Neural cell (in vitro differentiated cells): Measurements from ENCODE around the gene CIT. TPM values are rescaled to one million over a fixed set of nuclear protein-coding genes. Genes with fewer than 3 reads are reported as not detected.

ENCODE experiments used
- H2AFZ ChIP-seq: fragments of 200-600, 300-800 bp; sonication (generic), shearing (Covaris generic); 2 replicates; pipeline ENCODE4 v1.6.0; 2014; ENCODE audit warnings: low read depth, mild to moderate bottlenecking, antibody characterized with exemption, low read length, moderate library complexity
- H3F3A ChIP-seq: fragments of 200-600 bp; shearing (Covaris generic); 2 replicates; pipeline ENCODE4 v1.6.1; 2016; ENCODE audit warnings: mild to moderate bottlenecking, moderate library complexity, mixed read lengths, antibody characterized with exemption, low read length; ENCODE audit not compliant: insufficient read depth, poor library complexity, severe bottlenecking
- H3K27ac ChIP-seq: fragments of 200-600, 300-800 bp; sonication (generic), shearing (Covaris generic); 2 replicates; pipeline ENCODE4 v1.5.1; 2014; ENCODE audit warnings: mild to moderate bottlenecking, low read length, moderate library complexity
- H3K27me3 ChIP-seq: fragments of 300-800, 200-600 bp; sonication (generic), shearing (Covaris generic); 2 replicates; pipeline ENCODE4 v1.6.0; 2014; ENCODE audit warnings: mild to moderate bottlenecking, low read depth, low read length, moderate library complexity; ENCODE audit not compliant: insufficient read depth
- H3K36me3 ChIP-seq: fragments of 300-800, 200-600 bp; sonication (generic), shearing (Covaris generic); 2 replicates; pipeline ENCODE4 v1.5.1; 2014; ENCODE audit warnings: mild to moderate bottlenecking, antibody characterized with exemption, low read length, moderate library complexity; ENCODE audit not compliant: insufficient read depth
- H3K4me2 ChIP-seq: fragments of 300-800, 200-600 bp; sonication (generic), shearing (Covaris generic); 2 replicates; pipeline ENCODE4 v1.6.0; 2014; ENCODE audit warnings: mild to moderate bottlenecking, low read length
- H3K4me3 ChIP-seq: fragments of 300-800, 200-600 bp; sonication (generic), shearing (Covaris generic); 2 replicates; pipeline ENCODE4 v1.5.1; 2014; ENCODE audit warnings: mild to moderate bottlenecking, low read length, moderate library complexity
- H3K79me2 ChIP-seq: fragments of 200-600 bp; shearing (Covaris generic); replicated peaks from 2 replicates; pipeline ENCODE4 v1.6.0; 2014; ENCODE audit warnings: mild to moderate bottlenecking, low read length, moderate library complexity; ENCODE audit not compliant: insufficient read depth
- H3K9ac ChIP-seq: fragments of 300-800, 200-600 bp; sonication (generic), shearing (Covaris generic); 2 replicates; pipeline ENCODE4 v1.6.1; 2016; ENCODE audit warnings: mild to moderate bottlenecking, low read length, mixed read lengths
- H3K9me2 ChIP-seq: fragments of 200-600 bp; shearing (Covaris generic); 2 replicates; pipeline ENCODE4 v1.6.1; 2016; ENCODE audit warnings: mild to moderate bottlenecking, low read length, mixed read lengths; ENCODE audit not compliant: insufficient read depth
- H3K9me3 ChIP-seq: fragments of 200-600, 300-800 bp; sonication (generic), shearing (Covaris generic); 2 replicates; pipeline ENCODE4 v1.6.1; 2016; ENCODE audit warnings: mild to moderate bottlenecking, mixed run types, low read length, moderate library complexity, mixed read lengths
- H4K20me1 ChIP-seq: fragments of 200-600 bp; shearing (Covaris generic); 2 replicates; pipeline ENCODE4 v1.6.1; 2016; ENCODE audit warnings: mild to moderate bottlenecking, mixed run types; ENCODE audit not compliant: insufficient read depth
- EP300 ChIP-seq: fragments of 450-650 bp; conservative IDR thresholded peaks from 2 replicates; pipeline ENCODE4 v1.6.1; 2014; ENCODE audit warnings: antibody characterized with exemption, mild to moderate bottlenecking, moderate library complexity; ENCODE audit not compliant: poor library complexity, severe bottlenecking
- EZH2 ChIP-seq: fragments of 200-600, 300-800 bp; shearing (Covaris generic), sonication (generic); IDR thresholded peaks from 2 replicates; pipeline ENCODE4 v1.6.1; 2014; ENCODE audit warnings: antibody characterized with exemption, low read length, borderline replicate concordance, mild to moderate bottlenecking; ENCODE audit not compliant: insufficient read depth, poor library complexity, severe bottlenecking
- MXI1 ChIP-seq: fragments of 450-650 bp; conservative IDR thresholded peaks from 2 replicates; pipeline ENCODE4 v1.6.1; 2014; ENCODE audit warnings: antibody characterized with exemption, mild to moderate bottlenecking; ENCODE audit not compliant: poor library complexity, severe bottlenecking
- POLR2AphosphoS5 ChIP-seq: IDR thresholded peaks from 2 replicates; pipeline ENCODE4 v1.6.1; 2012
- RAD21 ChIP-seq: fragments of 450-650 bp; conservative IDR thresholded peaks from 2 replicates; pipeline ENCODE4 v1.6.1; 2014; ENCODE audit warnings: antibody characterized with exemption, mild to moderate bottlenecking, moderate library complexity
- SMC3 ChIP-seq: fragments of 450-650 bp; conservative IDR thresholded peaks from 2 replicates; pipeline ENCODE4 v1.6.1; 2014; ENCODE audit warnings: antibody characterized with exemption, mild to moderate bottlenecking, moderate library complexity; ENCODE audit not compliant: poor library complexity
- TAF1 ChIP-seq: IDR thresholded peaks from 2 replicates; pipeline ENCODE4 v1.6.1; 2012; ENCODE audit warnings: low read depth
- polyA plus RNA-seq: library from polyadenylated mRNA; depleted of rRNA; stranded (reverse); fragments of >200 nt; gene quantifications from 2 replicates; pipeline ENCODE4 v1.2.3, GENCODE V29; 2014
- TF ChIP-seq, protein P1 (sequence below): fragments of 450-650 bp; IDR thresholded peaks from 2 replicates; pipeline ENCODE4 v1.5.1; 2014; ENCODE audit warnings: antibody characterized with exemption, mild to moderate bottlenecking, moderate library complexity; ENCODE audit not compliant: poor library complexity, severe bottlenecking
- TF ChIP-seq, protein P2 (sequence below): IDR thresholded peaks from 2 replicates; pipeline ENCODE4 v1.6.1; 2012; ENCODE audit warnings: borderline replicate concordance

Gene CIT
- polyA plus RNA-seq, 1 donor from 2014 or later = 3.3 TPM

GRCh38 chr12:119915894-119916510 is 38.9 kb upstream of the CIT start:
- H3K27ac ChIP-seq = no peak overlapping the region

GRCh38 chr12:119914666-119915065 is 37.5 kb upstream of the CIT start:
- Histone ChIP-seq H3K36me3 (no peaks in the 10 kb centered on the region), H3K27ac (no peak overlapping the region), H3K79me2 (no peaks in the 10 kb centered on the region), H3K4me3 (no peak overlapping the region), H3K9ac (no peak overlapping the region), H3F3A (no peaks in the 10 kb centered on the region), H3K4me2 (no peak overlapping the region), H3K27me3 (no peaks in the 10 kb centered on the region), H2AFZ (no peak overlapping the region), H3K9me3 (no peaks in the 10 kb centered on the region), H4K20me1 (no peaks in the 10 kb centered on the region), H3K9me2 (no peaks in the 10 kb centered on the region)
- TF ChIP-seq, protein P1, sequence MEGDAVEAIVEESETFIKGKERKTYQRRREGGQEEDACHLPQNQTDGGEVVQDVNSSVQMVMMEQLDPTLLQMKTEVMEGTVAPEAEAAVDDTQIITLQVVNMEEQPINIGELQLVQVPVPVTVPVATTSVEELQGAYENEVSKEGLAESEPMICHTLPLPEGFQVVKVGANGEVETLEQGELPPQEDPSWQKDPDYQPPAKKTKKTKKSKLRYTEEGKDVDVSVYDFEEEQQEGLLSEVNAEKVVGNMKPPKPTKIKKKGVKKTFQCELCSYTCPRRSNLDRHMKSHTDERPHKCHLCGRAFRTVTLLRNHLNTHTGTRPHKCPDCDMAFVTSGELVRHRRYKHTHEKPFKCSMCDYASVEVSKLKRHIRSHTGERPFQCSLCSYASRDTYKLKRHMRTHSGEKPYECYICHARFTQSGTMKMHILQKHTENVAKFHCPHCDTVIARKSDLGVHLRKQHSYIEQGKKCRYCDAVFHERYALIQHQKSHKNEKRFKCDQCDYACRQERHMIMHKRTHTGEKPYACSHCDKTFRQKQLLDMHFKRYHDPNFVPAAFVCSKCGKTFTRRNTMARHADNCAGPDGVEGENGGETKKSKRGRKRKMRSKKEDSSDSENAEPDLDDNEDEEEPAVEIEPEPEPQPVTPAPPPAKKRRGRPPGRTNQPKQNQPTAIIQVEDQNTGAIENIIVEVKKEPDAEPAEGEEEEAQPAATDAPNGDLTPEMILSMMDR = no peak
- TF ChIP-seq EZH2 (no peak), SMC3 (no peak), RAD21 (no peak), MXI1 (no peak), TAF1 (no peak), EP300 (no peak), POLR2AphosphoS5 (no peak)
- TF ChIP-seq, protein P2, sequence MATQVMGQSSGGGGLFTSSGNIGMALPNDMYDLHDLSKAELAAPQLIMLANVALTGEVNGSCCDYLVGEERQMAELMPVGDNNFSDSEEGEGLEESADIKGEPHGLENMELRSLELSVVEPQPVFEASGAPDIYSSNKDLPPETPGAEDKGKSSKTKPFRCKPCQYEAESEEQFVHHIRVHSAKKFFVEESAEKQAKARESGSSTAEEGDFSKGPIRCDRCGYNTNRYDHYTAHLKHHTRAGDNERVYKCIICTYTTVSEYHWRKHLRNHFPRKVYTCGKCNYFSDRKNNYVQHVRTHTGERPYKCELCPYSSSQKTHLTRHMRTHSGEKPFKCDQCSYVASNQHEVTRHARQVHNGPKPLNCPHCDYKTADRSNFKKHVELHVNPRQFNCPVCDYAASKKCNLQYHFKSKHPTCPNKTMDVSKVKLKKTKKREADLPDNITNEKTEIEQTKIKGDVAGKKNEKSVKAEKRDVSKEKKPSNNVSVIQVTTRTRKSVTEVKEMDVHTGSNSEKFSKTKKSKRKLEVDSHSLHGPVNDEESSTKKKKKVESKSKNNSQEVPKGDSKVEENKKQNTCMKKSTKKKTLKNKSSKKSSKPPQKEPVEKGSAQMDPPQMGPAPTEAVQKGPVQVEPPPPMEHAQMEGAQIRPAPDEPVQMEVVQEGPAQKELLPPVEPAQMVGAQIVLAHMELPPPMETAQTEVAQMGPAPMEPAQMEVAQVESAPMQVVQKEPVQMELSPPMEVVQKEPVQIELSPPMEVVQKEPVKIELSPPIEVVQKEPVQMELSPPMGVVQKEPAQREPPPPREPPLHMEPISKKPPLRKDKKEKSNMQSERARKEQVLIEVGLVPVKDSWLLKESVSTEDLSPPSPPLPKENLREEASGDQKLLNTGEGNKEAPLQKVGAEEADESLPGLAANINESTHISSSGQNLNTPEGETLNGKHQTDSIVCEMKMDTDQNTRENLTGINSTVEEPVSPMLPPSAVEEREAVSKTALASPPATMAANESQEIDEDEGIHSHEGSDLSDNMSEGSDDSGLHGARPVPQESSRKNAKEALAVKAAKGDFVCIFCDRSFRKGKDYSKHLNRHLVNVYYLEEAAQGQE = no peak

More at GRCh38 chr12:119915894-119916510, 38.9 kb upstream of the CIT start:
- Histone ChIP-seq H3K9ac (no peak overlapping the region), H3K36me3 (no peaks in the 10 kb centered on the region), H3K9me2 (no peaks in the 10 kb centered on the region), H3K27me3 (no peaks in the 10 kb centered on the region), H3K9me3 (no peaks in the 10 kb centered on the region), H3K4me2 (no peak overlapping the region), H3K4me3 (no peak overlapping the region), H4K20me1 (no peaks in the 10 kb centered on the region), H3F3A (no peaks in the 10 kb centered on the region), H3K79me2 (no peaks in the 10 kb centered on the region), H2AFZ (no peak overlapping the region)
- TF ChIP-seq EZH2 = no peak
- TF ChIP-seq RAD21 = no peak
- TF ChIP-seq TAF1 = no peak
- no peak for TF ChIP-seq MXI1
- TF ChIP-seq, protein P2 = no peak
- no peak for TF ChIP-seq SMC3
- TF ChIP-seq EP300 = no peak
- TF ChIP-seq POLR2AphosphoS5 = no peak
- TF ChIP-seq, protein P1 = no peak
